GM03348 (cell line): ENCODE measurements around the gene KIF16B.
"Not testable (repeated sequence)": the region's sequence is repeated elsewhere in the genome, so short reads cannot be mapped to it uniquely, and the experiment has no call there.

Source experiments
- DNase-seq: peaks from one replicate; pipeline ENCODE4 v3.0.0; 2012; ENCODE audit warnings: low spot score

KIF16B gene

GRCh38 chr20:16526433-16527380 lies 46.5 kb downstream of the KIF16B start:
- no peak for DNase-seq

- not testable (repeated sequence) for DNase-seq
These were observed 50.6 kb downstream of the KIF16B start for GRCh38 chr20:16522651-16523050.

GRCh38 chr20:16520154-16520553 lies 53.1 kb downstream of the KIF16B start:
- DNase-seq, result no peak

GRCh38 chr20:16519673-16520072 lies 53.6 kb downstream of the KIF16B start:
- not testable (repeated sequence) for DNase-seq

- DNase-seq, result no peak
These were observed 54.5 kb downstream of the KIF16B start for GRCh38 chr20:16518784-16519084.

- DNase-seq, result peak; percentile 76
These were observed 55.1 kb downstream of the KIF16B start for GRCh38 chr20:16517946-16518783.

GRCh38 chr20:16516794-16517193 lies 56.5 kb downstream of the KIF16B start:
- no peak for DNase-seq

GRCh38 chr20:16515046-16515445 lies 58.2 kb downstream of the KIF16B start:
- no peak for DNase-seq

- DNase-seq, result no peak
These were observed 59.1 kb downstream of the KIF16B start for GRCh38 chr20:16514140-16514539.

- no peak for DNase-seq
These were observed 67.4 kb downstream of the KIF16B start for GRCh38 chr20:16505894-16506293.

- DNase-seq, result no peak
These were observed 71.9 kb downstream of the KIF16B start for GRCh38 chr20:16501301-16501700.

GRCh38 chr20:16500197-16500596 lies 73.1 kb downstream of the KIF16B start:
- no peak for DNase-seq

GRCh38 chr20:16498526-16499253 lies 74.6 kb downstream of the KIF16B start:
- no peak for DNase-seq

- DNase-seq, result no peak
These were observed 75.4 kb downstream of the KIF16B start for GRCh38 chr20:16497896-16498295.

GRCh38 chr20:16493486-16493885 lies 79.8 kb downstream of the KIF16B start:
- no peak for DNase-seq

GRCh38 chr20:16491294-16491905 lies 81.8 kb downstream of the KIF16B start:
- peak; percentile 39 for DNase-seq

- no peak for DNase-seq
These were observed 82.6 kb downstream of the KIF16B start for GRCh38 chr20:16490696-16491095.

- DNase-seq, result no peak
These were observed 84.6 kb downstream of the KIF16B start for GRCh38 chr20:16488616-16489015.

- no peak for DNase-seq
These were observed 85.2 kb downstream of the KIF16B start for GRCh38 chr20:16488086-16488485.

GRCh38 chr20:16486532-16486931 lies 86.7 kb downstream of the KIF16B start:
- DNase-seq, result no peak

GRCh38 chr20:16485401-16485800 lies 87.8 kb downstream of the KIF16B start:
- DNase-seq, result no peak

- DNase-seq, result no peak
These were observed 90.2 kb downstream of the KIF16B start for GRCh38 chr20:16483024-16483423.
